K562 (cell line): ENCODE measurements around the gene MYO3B. TPM values are rescaled to one million over a fixed set of nuclear protein-coding genes. Genes with fewer than 3 reads are reported as not detected.

ENCODE experiments used
- BRF1 ChIP-seq: IDR thresholded peaks from 3 replicates; pipeline ENCODE4 v1.6.1; 2011; ENCODE audit warnings: borderline replicate concordance, mild to moderate bottlenecking; ENCODE audit not compliant: insufficient read length; ENCODE audit errors: extremely low read depth
- CREB3L1 ChIP-seq: fragments of 450-650 bp; IDR thresholded peaks from 2 replicates; pipeline ENCODE4 v1.6.1; 2014; ENCODE audit warnings: low read depth, mild to moderate bottlenecking, moderate library complexity, borderline replicate concordance
- KLF6 ChIP-seq: fragments of 250-450 bp; sonication (Bioruptor Pico); IDR thresholded peaks from 2 replicates; pipeline ENCODE4 v1.4.0; 2020; ENCODE audit warnings: mild to moderate bottlenecking, moderate library complexity, borderline replicate concordance
- NR2C2 ChIP-seq, 2 experiments: fragments of 200-800 bp in 1 of 2; sonication (Bioruptor generic) in 1 of 2; sonication (generic) in 1 of 2; formaldehyde crosslinking in 1 of 2; IDR thresholded peaks; 2 replicates each; pipeline versions ENCODE4 v1.6.1 to v1.8.0; 2016 to 2022; ENCODE audit warnings: mild to moderate bottlenecking in 1 of 2, missing compliant biosample characterization in 1 of 2, missing genetic modification characterization in 1 of 2, missing genetic modification reagents in 1 of 2
- PCBP2 ChIP-seq: fragments of 200-400 bp; formaldehyde crosslinking; IDR thresholded peaks from 2 replicates; pipeline ENCODE4 v1.6.1; 2018; ENCODE audit warnings: low read length, low read depth, mild to moderate bottlenecking, moderate library complexity; ENCODE audit not compliant: poor library complexity, severe bottlenecking
- PHF21A ChIP-seq: fragments of 450-650 bp; IDR thresholded peaks from 2 replicates; pipeline ENCODE4 v1.6.1; 2017; ENCODE audit warnings: low read depth, borderline replicate concordance
- PTRF ChIP-seq: fragments of 450-650 bp; IDR thresholded peaks from 2 replicates; pipeline ENCODE4 v1.6.1; 2016; ENCODE audit warnings: mild to moderate bottlenecking, missing genetic modification characterization, missing compliant biosample characterization
- REST ChIP-seq, 2 experiments: fragments of 450-650 bp; formaldehyde crosslinking in 1 of 2; IDR thresholded peaks; 2 replicates each; pipeline versions ENCODE4 v1.4.0 to v1.6.1; 2014 to 2020; ENCODE audit warnings: mild to moderate bottlenecking in 2 of 2, borderline replicate concordance in 1 of 2, low read depth in 1 of 2
- SMARCE1 ChIP-seq: fragments of 450-650 bp; IDR thresholded peaks from 2 replicates; pipeline ENCODE4 v1.7.1; 2016; ENCODE audit warnings: mild to moderate bottlenecking
- STAG1 ChIP-seq: sonication (generic); formaldehyde crosslinking; IDR thresholded peaks from 2 replicates; pipeline ENCODE4 v1.5.0; 2020; ENCODE audit warnings: missing genetic modification reagents, borderline replicate concordance
- ZNF395 ChIP-seq: fragments of 200-800 bp; sonication (Bioruptor generic); IDR thresholded peaks from 2 replicates; pipeline ENCODE4 v1.6.1; 2017; ENCODE audit warnings: missing genetic modification characterization, missing compliant biosample characterization
- ZNF780A ChIP-seq: fragments of 250-450 bp; sonication (Bioruptor Pico); IDR thresholded peaks from 2 replicates; pipeline ENCODE4 v1.5.0; 2021; ENCODE audit warnings: mild to moderate bottlenecking
- polyA plus RNA-seq, 8 experiments: library from polyadenylated mRNA; depleted of rRNA in 4 of 8; stranded (reverse) in 5 of 8; unstranded in 3 of 8; fragments of >200 nt; fragmentation: Nextera tagmentation in 2 of 8; fragmentation: Illumina TruSeq in 1 of 8; extraction: Ambion mirVana in 2 of 8; extraction: Trizol in 1 of 8; gene quantifications; 2 replicates each; pipeline versions ENCODE4 v1.2.1 to v1.2.3, GENCODE V29; 2011 to 2014; ENCODE audit warnings: inconsistent platforms in 1 of 8, missing spikeins in 1 of 8
- total RNA-seq, 7 experiments: library from RNA; depleted of rRNA in 6 of 7; stranded (reverse); fragments of >200 nt in 6 of 7; fragmentation: Illumina TruSeq in 2 of 7; extraction: Trizol in 2 of 7; gene quantifications; 2 replicates each; pipeline versions ENCODE4 v1.2.1 to v1.2.3, GENCODE V29; 2011 to 2021; ENCODE audit warnings: low replicate concordance in 1 of 7
- TF ChIP-seq, protein P1 (sequence below): sonication (generic); formaldehyde crosslinking; IDR thresholded peaks from 2 replicates; pipeline ENCODE4 v1.8.1; 2022; ENCODE audit warnings: missing genetic modification reagents

MYO3B gene
- total and polyA plus RNA-seq, 9 of the 15 experiments (the other 6 are each of a cell fraction or from before 2014, with no cell fraction given) = 2.7 to 6.5 (median 3.6) TPM

- TF ChIP-seq REST (IDR thresholded peaks at IDR 0.05; ENCODE audit: borderline replicate concordance) (no peak), REST (CRISPR knock-in tag; IDR thresholded peaks at IDR 0.05; ENCODE audit: low read depth) (0 out of 2 replicates have a peak, but pooled peaks have one; percentile 41), CREB3L1 (peak; percentile 43; the same call in 1 of the 2 replicates), SMARCE1 (no peak; the same call in 1 of the 2 replicates), KLF6 (CRISPR knock-in tag) (peak; percentile 89; the same call in 1 of the 2 replicates), NR2C2 (CRISPR knock-in tag; IDR thresholded peaks at IDR 0.05) (no peak), NR2C2 (tag; IDR thresholded peaks at IDR 0.05) (peak; percentile 40; the same call in 1 of the 2 replicates), BRF1 (no peak), PHF21A (no peak), PTRF (tag) (peak; percentile 69), STAG1 (CRISPR knock-in tag) (no peak), PCBP2 (no peak), ZNF395 (peak; percentile 80; the same call in 1 of the 2 replicates), ZNF780A (CRISPR knock-in tag) (no peak)
- TF ChIP-seq, protein P1, sequence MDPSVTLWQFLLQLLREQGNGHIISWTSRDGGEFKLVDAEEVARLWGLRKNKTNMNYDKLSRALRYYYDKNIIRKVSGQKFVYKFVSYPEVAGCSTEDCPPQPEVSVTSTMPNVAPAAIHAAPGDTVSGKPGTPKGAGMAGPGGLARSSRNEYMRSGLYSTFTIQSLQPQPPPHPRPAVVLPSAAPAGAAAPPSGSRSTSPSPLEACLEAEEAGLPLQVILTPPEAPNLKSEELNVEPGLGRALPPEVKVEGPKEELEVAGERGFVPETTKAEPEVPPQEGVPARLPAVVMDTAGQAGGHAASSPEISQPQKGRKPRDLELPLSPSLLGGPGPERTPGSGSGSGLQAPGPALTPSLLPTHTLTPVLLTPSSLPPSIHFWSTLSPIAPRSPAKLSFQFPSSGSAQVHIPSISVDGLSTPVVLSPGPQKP (CRISPR knock-in tag) = no peak
These were observed 70.8 kb downstream of the MYO3B start (continued) for GRCh38 chr2:170248574-170249393.
